SH-SY5Y (cell line): ENCODE results near the gene MFSD2B.

Experiments used
- GATA2 ChIP-seq: IDR thresholded peaks from 2 replicates; pipeline ENCODE4 v1.6.1; 2011; ENCODE audit warnings: mild to moderate bottlenecking, low read depth, low read length
- GATA3 ChIP-seq: IDR thresholded peaks from 2 replicates; pipeline ENCODE4 v1.6.1; 2011; ENCODE audit warnings: low read depth, mild to moderate bottlenecking, low read length, moderate library complexity

GRCh38 chr2:24072259-24072658 is 62.4 kb downstream of the MFSD2B start:
- TF ChIP-seq GATA3, result no peak
- TF ChIP-seq GATA2, result no peak
